HepG2 (cell line): ENCODE data around the gene ZDHHC16. TPM values are rescaled to one million over a fixed set of nuclear protein-coding genes. Genes with fewer than 3 reads are reported as not detected.

Source experiments
- BRCA1 ChIP-seq: sonication (generic); formaldehyde crosslinking; IDR thresholded peaks from 2 replicates; pipeline ENCODE4 v1.4.0; 2020; ENCODE audit warnings: missing genetic modification reagents
- FOXA1 ChIP-seq, 2 experiments: fragments of 450-650 bp in 1 of 2; sonication (generic) in 1 of 2; formaldehyde crosslinking in 1 of 2; IDR thresholded peaks; 2 replicates each; pipeline versions ENCODE4 v1.4.0 to v1.6.1; 2016 to 2020; ENCODE audit warnings: missing genetic modification reagents in 1 of 2
- HOXA3 ChIP-seq: sonication (generic); formaldehyde crosslinking; IDR thresholded peaks from 2 replicates; pipeline ENCODE4 v1.5.0; 2020; ENCODE audit warnings: missing genetic modification reagents
- KDM6A ChIP-seq: IDR thresholded peaks from 2 replicates; pipeline ENCODE4 v1.6.1; 2016; ENCODE audit warnings: low read depth
- NAIF1 ChIP-seq: sonication (generic); formaldehyde crosslinking; IDR thresholded peaks from 2 replicates; pipeline ENCODE4 v1.5.0; 2020; ENCODE audit warnings: mild to moderate bottlenecking, missing genetic modification reagents, borderline replicate concordance
- NRL ChIP-seq: sonication (generic); formaldehyde crosslinking; IDR thresholded peaks from 2 replicates; pipeline ENCODE4 v1.5.0; 2020; ENCODE audit warnings: missing genetic modification reagents, mild to moderate bottlenecking, moderate library complexity, borderline replicate concordance
- PRMT3 ChIP-seq: sonication (generic); formaldehyde crosslinking; IDR thresholded peaks from 2 replicates; pipeline ENCODE4 v1.8.1; 2022; ENCODE audit warnings: low read depth, mild to moderate bottlenecking, moderate library complexity, missing genetic modification reagents, borderline replicate concordance
- PTBP1 ChIP-seq: fragments of 200-400 bp; formaldehyde crosslinking; IDR thresholded peaks from 2 replicates; pipeline ENCODE4 v1.6.1; 2018; ENCODE audit warnings: low read length, low read depth; ENCODE audit not compliant: poor library complexity, severe bottlenecking
- SAFB2 ChIP-seq: sonication (generic); formaldehyde crosslinking; IDR thresholded peaks from 2 replicates; pipeline ENCODE4 v1.5.1; 2020; ENCODE audit warnings: missing genetic modification reagents, low read depth, mild to moderate bottlenecking, borderline replicate concordance
- SMC3 ChIP-seq: IDR thresholded peaks from 2 replicates; pipeline ENCODE4 v1.6.1; 2011; ENCODE audit warnings: low read length, improper control_type of control experiment
- SNAPC4 ChIP-seq: sonication (generic); formaldehyde crosslinking; IDR thresholded peaks from 2 replicates; pipeline ENCODE4 v1.4.0; 2020; ENCODE audit warnings: mild to moderate bottlenecking, missing genetic modification reagents
- ZBTB37 ChIP-seq: sonication (generic); formaldehyde crosslinking; IDR thresholded peaks from 2 replicates; pipeline ENCODE4 v1.4.0; 2020; ENCODE audit warnings: mild to moderate bottlenecking, missing genetic modification reagents
- ZFAT ChIP-seq: sonication (generic); formaldehyde crosslinking; conservative IDR thresholded peaks from 2 replicates; pipeline ENCODE4 v1.8.1; 2023; ENCODE audit warnings: missing genetic modification reagents, inconsistent platforms
- ZMAT3 ChIP-seq: sonication (generic); formaldehyde crosslinking; conservative IDR thresholded peaks from 2 replicates; pipeline ENCODE4 v1.7.0; 2021; ENCODE audit warnings: missing genetic modification reagents
- ZNF280D ChIP-seq: sonication (generic); formaldehyde crosslinking; IDR thresholded peaks from 2 replicates; pipeline ENCODE4 v1.5.1; 2020; ENCODE audit warnings: mild to moderate bottlenecking, missing genetic modification reagents
- ZNF296 ChIP-seq: sonication (generic); formaldehyde crosslinking; conservative IDR thresholded peaks from 2 replicates; pipeline ENCODE4 v1.5.0; 2020; ENCODE audit warnings: mild to moderate bottlenecking, missing genetic modification reagents
- ZNF570 ChIP-seq: sonication (generic); formaldehyde crosslinking; IDR thresholded peaks from 2 replicates; pipeline ENCODE4 v1.4.0; 2020; ENCODE audit warnings: mild to moderate bottlenecking, missing genetic modification reagents, borderline replicate concordance
- ZNF674 ChIP-seq: sonication (generic); formaldehyde crosslinking; IDR thresholded peaks from 2 replicates; pipeline ENCODE4 v1.5.0; 2020; ENCODE audit warnings: low read depth, mild to moderate bottlenecking, missing genetic modification reagents
- ZNF790 ChIP-seq: sonication (generic); formaldehyde crosslinking; IDR thresholded peaks from 2 replicates; pipeline ENCODE4 v1.8.0; 2022; ENCODE audit warnings: missing genetic modification reagents, mild to moderate bottlenecking, borderline replicate concordance
- ZSCAN21 ChIP-seq: sonication (generic); formaldehyde crosslinking; IDR thresholded peaks from 2 replicates; pipeline ENCODE4 v1.8.0; 2022; ENCODE audit warnings: mild to moderate bottlenecking, missing genetic modification reagents, moderate library complexity, borderline replicate concordance
- polyA plus RNA-seq, 8 experiments: library from polyadenylated mRNA; depleted of rRNA in 3 of 8; stranded (reverse) in 7 of 8; unstranded in 1 of 8; fragments of >200 nt; fragmentation: Illumina TruSeq in 4 of 8; extraction: Trizol in 4 of 8; gene quantifications; 2 replicates each; pipeline versions ENCODE4 v1.2.1 to v1.2.3, GENCODE V29; 2011 to 2016; ENCODE audit warnings: low read depth in 4 of 8, missing spikeins in 1 of 8, mixed read lengths in 1 of 8; ENCODE audit not compliant: insufficient read depth in 1 of 8
- total RNA-seq, 5 experiments: library from RNA; depleted of rRNA; stranded (reverse); fragments of >200 nt; fragmentation: Illumina TruSeq; extraction: Trizol; gene quantifications; 2 replicates each; pipeline ENCODE4 v1.2.3, GENCODE V29; 2016; ENCODE audit warnings: low read depth in 1 of 5

ZDHHC16 gene
- total and polyA plus RNA-seq, 2 of the 13 experiments (the other 11 are each of a cell fraction or from before 2014, with no cell fraction given) = 40.8 to 41.8 TPM

GRCh38 chr10:97497572-97498075 is 51.6 kb downstream of the ZDHHC16 start (continued):
- TF ChIP-seq ZNF280D (CRISPR knock-in tag) (peak; percentile 46; the same call in 1 of the 2 replicates), ZNF570 (CRISPR knock-in tag) (no peak), PRMT3 (CRISPR knock-in tag) (no peak), SAFB2 (no peak), PTBP1 (no peak), ZSCAN21 (CRISPR knock-in tag) (peak; percentile 80; the same call in 1 of the 2 replicates), ZMAT3 (CRISPR knock-in tag) (peak; percentile 80), HOXA3 (peak; percentile 74), ZBTB37 (CRISPR knock-in tag) (no peak), BRCA1 (CRISPR knock-in tag) (no peak), FOXA1 (IDR thresholded peaks at IDR 0.05) (no peak), FOXA1 (CRISPR knock-in tag; IDR thresholded peaks at IDR 0.05) (no peak), ZNF674 (CRISPR knock-in tag) (no peak), SNAPC4 (CRISPR knock-in tag) (0 out of 2 replicates have a peak, but pooled peaks have one; percentile 91), ZNF296 (peak; percentile 74; the same call in 1 of the 2 replicates), ZFAT (CRISPR knock-in tag) (no peak), SMC3 (no peak), KDM6A (CRISPR knock-in tag) (no peak), ZNF790 (no peak), NAIF1 (CRISPR knock-in tag) (no peak), NRL (CRISPR knock-in tag) (no peak; the same call in 1 of the 2 replicates)
